GM12873 (cell line): ENCODE data around the gene UNC13D.

Experiments used
- CTCF ChIP-seq: IDR thresholded peaks from 2 replicates; pipeline ENCODE4 v1.5.1; 2012; ENCODE audit warnings: low read depth, mild to moderate bottlenecking, moderate library complexity, low read length, control low read depth; ENCODE audit not compliant: insufficient read depth; ENCODE audit errors: missing control alignments

UNC13D gene

GRCh38 chr17:75876938-75877751 is 32.9 kb upstream of the UNC13D start:
- TF ChIP-seq CTCF: no peak

GRCh38 chr17:75876190-75876937 is 32.2 kb upstream of the UNC13D start:
- TF ChIP-seq CTCF: peak; percentile 37

GRCh38 chr17:75875940-75876189 is 31.7 kb upstream of the UNC13D start:
- TF ChIP-seq CTCF: no peak

- TF ChIP-seq CTCF: no peak
Measured at GRCh38 chr17:75875182-75875939, 31.2 kb upstream of the UNC13D start.

GRCh38 chr17:75874323-75875181 is 30.3 kb upstream of the UNC13D start:
- TF ChIP-seq CTCF: no peak

GRCh38 chr17:75873587-75874322 is 29.6 kb upstream of the UNC13D start:
- TF ChIP-seq CTCF: no peak
